GM19372 (cell line): ENCODE data around the gene UBE2E2.

Source experiments
- ATAC-seq: cut with Tn5 transposase; IDR thresholded peaks from one replicate; pipeline ENCODE4 v1.9.1; 2021; ENCODE audit warnings: mild to moderate bottlenecking, low read depth, moderate library complexity; ENCODE audit not compliant: unreplicated experiment

Gene UBE2E2

DNA sequence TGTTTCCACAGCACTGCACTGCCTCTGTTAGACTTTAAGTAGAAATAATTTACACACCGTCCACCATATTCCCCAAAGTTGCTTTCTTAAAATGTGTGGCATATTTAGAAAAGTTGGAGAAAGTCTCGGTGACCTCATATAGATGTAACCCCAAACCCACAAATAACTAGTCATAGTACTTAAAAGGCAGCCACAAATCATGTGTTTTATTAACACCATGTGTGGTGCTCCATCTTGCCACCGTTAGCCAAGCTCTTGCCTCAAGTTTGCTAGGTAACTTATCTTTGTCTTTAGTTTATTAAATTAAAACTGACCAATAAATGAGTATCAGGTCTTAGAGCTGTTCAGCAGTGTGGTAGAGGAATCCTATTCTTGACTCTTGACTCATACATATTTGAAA is 257.9 kb downstream of the UBE2E2 start:
- no peak for ATAC-seq

DNA sequence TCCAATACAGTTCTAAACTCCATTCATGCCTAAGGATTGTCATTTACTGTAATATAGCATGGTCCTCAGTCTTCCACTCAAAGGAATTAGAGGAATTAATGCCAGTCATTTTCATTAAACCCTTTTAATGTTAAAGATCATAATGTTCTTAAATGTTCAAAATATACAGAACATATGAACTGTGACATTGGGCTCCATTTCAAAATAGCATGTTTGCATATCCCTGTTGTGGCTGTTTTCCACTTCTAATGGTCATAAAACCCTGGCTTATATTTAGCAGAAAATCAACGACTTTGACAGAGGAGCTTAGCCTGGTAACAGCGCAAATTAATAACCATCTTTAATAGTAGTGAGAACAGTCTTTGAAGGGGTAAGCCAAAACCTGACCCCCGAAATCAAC is 260.7 kb downstream of the UBE2E2 start:
- ATAC-seq = no peak

DNA sequence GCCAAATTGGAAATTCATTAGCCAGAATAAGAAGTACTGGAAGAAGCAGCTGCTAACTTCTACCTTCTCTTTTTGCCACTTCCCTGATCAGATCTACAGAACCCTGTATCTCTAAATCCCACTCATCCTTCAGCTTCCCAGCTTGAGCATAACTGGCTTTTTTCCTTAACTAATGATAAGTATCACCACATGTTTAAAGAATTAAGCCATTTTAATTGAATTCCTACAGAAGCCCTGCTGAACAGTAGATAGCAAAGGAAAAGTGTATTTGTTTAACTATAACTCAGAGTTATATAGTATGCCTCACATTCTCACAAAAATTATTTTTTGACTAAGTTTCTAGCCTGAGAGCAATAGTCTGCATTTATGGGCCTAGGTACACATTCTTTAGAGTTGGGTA is 262.4 kb downstream of the UBE2E2 start:
- ATAC-seq = no peak

DNA sequence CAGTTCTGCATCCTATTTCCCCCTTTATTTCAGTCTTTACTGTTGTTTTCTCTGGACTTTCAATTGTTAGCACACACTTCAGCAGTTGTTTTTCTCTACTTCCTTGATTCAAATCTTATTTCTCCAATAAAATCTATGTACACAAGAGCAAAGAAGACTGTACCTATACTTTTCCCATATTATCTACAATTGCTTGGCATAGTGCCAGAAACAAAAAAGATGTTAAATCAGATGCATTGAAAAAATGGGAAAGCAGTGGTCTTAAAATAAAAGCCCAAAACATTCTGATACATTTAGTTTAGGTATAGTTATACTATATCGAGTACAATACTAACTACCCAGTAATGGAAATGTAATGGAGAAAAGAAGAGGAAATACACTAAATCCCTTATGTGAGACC is 265.1 kb downstream of the UBE2E2 start:
- ATAC-seq = no peak

DNA sequence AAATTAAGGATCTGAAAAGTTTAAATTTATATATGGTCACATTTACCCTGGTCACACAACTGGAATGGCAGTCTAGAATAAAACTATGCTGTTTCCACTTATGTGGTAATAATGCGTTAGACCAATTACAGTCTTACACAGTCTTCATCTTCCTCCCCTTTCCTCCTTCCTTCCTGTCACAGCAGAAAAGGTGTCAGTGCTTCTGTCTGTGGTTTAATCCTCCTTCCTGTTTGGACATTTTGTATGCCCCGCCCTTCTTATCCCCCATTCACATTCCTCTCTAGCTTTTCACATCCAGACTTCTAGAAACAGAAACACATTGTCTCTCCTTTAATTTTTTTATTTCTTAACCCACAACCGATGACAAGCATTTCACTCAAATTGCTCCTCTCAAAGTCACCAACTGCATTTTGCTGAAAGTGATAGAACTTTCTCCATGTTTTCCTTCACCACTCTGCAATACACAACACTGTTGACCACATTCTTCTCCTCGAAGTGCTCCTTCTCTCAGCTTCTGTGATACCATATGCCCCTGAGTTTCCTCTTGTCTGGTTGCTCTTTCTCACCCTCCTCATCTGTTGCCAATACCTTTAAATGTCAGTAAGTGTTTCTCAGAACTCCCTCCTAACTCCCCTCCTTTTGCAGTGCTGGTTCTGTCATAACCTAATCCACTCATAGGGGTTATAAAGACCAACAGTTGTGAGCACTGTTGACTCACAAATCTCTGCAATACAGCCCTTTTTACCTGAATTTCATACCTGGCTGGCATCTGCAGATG is 271.6 kb downstream of the UBE2E2 start:
- ATAC-seq = no peak

DNA sequence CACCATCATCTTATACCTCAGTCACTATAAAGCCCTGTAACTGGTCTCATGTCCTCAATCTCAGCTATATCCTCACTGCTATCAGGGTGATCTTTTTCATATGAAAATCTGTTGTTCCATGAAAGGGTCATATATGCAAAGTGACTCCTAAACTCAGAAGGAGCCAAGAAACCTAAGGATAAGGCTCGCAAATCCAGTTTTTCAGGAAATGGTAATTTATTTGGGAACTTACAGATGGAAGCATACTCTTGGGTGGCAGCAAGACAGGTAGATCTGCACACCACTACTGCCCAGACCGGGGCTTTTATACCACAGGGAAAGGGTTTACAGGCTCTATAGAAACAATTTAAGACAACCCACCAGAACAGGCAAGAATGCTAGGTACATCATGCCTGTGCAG is 272.3 kb downstream of the UBE2E2 start:
- ATAC-seq = no peak

DNA sequence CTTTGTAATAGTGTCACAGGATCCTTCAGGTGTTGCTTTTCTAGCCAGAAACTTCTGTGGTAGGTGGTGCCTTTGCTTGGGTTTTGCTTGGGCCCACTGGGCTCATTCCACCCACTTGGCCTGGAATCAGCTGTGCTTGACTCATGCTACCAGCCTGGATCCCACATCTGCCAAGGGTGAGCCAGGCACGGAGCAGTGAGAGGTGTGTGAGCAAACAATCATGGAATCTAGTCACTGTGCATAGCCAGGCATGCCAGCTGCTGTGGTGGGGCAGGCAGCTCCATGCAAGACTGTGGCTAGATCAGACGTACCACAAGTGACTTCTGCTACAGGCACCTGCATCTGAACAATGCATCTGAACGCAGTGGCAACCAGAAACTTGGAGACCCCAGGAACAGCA is 275.9 kb downstream of the UBE2E2 start:
- ATAC-seq = no peak

DNA sequence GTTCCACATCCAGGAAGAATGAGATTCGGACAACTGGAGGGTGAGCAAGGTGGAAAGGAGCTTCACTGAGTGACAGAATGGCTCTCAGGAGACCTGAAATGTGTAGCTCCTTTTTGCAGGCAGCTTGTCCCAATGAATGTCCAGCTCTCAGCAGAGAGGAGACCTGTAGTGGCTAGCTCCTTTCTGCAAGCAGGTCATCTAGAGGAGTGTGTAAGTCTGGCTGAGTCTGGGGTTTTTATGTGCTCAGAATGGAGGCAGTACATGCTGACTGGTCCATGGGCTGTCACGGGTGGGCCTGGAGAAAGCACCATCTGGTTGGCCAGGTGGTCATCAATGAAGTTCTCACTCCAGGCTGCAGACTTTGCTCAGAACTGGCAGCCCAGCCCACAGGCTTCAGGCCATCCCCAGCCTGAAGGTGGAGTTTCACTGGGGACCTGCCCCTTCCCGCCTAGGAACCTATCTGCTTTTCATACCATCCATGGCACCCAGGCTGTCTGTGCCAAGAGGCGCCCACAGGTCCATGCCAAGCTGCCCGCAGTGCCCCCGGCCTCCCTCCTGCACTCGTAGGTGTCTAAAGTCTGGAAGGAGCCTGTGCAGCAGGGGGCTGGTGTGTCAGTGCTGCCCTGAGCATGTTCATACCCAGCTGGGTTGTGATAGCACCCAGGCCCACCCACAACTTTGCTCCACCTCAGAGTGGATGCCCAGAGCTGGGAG is 276.6 kb downstream of the UBE2E2 start:
- ATAC-seq = no peak

DNA sequence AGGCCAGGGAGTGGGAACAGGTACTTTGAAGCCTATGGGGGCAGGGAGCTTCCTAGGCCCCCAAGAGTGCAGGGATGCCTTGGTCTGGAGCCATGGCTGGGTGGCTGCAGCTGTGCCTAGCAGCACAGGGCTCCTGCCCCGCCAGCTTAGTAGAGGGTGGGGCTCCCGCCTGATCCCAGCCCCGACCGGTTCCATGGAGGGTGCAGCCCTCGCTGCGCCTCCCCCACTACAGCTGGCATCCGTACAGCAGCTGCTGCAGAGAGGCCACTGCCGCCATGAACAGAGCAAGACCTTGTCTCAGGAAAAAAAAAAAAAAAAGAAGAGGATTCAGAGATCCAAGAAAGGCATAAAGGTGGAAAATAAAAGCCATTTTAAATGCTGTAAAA is 277.2 kb downstream of the UBE2E2 start:
- ATAC-seq = no peak

GRCh38 chr3:23481011-23481615 is 278.0 kb downstream of the UBE2E2 start:
- ATAC-seq = no peak

DNA sequence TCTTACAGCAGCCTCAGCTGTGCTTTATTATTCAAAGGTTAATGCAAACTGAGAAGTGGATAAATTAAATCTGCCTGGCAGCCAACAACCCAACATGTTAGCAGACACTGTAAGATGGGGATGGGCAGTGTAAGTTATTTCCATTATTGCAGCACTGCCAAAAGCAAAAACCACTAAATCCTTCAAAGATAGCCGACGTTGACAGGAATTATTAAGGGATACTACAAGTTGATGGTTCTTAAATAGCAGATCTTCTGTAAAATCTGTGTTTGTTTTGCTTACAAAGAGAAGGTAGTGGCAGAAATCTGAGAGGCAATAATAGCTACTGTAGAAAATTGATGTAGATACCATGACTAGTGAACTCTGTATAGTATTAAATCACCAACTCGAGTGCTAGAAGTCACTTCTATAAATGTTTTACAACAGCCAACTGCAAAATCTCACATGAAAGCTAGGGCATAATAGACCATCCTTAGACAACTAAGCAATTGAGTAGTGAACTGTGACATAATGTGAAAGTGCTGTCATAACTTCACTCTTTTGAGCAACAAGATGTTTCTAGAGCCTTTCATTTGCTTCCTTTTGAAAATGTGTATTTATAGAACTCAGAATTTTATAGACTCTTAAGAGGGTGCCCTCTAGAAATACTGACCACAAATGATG is 278.6 kb downstream of the UBE2E2 start:
- ATAC-seq = no peak

- no peak for ATAC-seq
These were observed 281.3 kb downstream of the UBE2E2 start for GRCh38 chr3:23484386-23484785.

GRCh38 chr3:23485922-23486321 is 282.8 kb downstream of the UBE2E2 start:
- no peak for ATAC-seq

DNA sequence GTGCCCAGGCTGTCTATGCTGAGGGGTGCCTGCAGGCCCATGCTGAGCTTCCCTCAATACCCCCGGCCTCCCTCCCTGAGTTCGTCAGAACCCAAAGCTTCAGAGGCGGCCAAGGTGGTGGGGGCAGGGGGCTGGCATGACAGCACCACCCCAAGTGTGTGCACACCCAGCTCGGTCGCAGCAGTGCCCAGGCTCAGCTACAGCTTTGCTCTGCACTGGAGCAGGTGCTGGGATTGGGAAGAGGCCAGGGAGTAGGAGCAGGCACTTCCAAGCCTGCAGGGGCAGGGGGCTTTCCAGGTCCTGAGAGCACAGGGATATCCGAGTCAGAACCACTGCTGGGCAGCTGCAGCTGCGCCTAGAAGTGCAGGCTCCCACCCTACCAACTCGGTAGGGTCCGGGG is 283.9 kb downstream of the UBE2E2 start:
- ATAC-seq = no peak

- no peak for ATAC-seq
These were observed 285.5 kb downstream of the UBE2E2 start for GRCh38 chr3:23488618-23489017.

GRCh38 chr3:23489300-23490158 is 286.4 kb downstream of the UBE2E2 start:
- no peak for ATAC-seq

GRCh38 chr3:23490459-23490858 is 287.3 kb downstream of the UBE2E2 start:
- no peak for ATAC-seq

DNA sequence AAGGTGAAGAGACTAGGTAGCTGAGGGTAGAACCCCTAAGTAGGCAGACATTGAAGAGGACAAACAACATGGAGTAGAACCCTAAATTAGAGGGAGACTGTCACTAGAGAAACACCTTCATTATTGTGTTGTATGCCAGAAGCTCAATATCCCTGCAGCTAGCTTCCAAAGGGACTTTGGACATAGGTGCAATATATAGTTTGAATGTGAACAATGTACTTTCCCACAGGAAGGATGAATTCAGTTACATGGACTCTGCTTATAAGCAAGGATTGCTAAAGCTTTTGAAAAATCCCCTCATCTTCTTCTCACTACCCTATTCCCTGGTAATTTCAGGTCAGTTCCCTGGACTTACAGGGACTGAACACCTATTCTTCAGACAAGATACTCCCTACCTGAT is 288.9 kb downstream of the UBE2E2 start:
- ATAC-seq = no peak

DNA sequence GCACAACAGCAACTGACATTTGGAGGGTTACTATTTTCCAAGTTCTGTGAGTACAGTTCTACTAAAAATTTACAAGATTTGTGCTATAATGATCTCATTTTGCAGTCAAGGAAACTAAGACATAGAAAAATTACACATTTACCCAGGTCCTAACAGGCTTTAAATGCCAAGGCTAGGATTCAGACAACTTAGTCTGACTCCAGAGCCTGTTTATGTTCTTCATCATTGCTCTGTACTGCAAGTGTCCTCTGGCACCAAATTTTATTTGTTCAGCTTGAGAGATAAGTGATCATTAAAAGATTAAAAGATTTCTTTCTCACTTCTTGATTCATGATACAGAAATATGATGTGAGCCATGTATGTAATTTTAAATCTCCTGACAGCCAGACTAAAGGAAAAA is 290.8 kb downstream of the UBE2E2 start:
- no peak for ATAC-seq

GRCh38 chr3:23494967-23495366 is 291.8 kb downstream of the UBE2E2 start:
- no peak for ATAC-seq
